ENCODE data around the gene DYRK1B. TPM values are rescaled to one million over a fixed set of nuclear protein-coding genes. Genes with fewer than 3 reads are reported as not detected.

DYRK1B gene
- total RNA-seq, 1 donor from 2014 or later: 9.1 TPM

GRCh38 chr19:39864118-39864517, 30.2 kb upstream of the DYRK1B start:
- intact Hi-C loops (cut with micrococcal nuclease): no loop called here

DNA sequence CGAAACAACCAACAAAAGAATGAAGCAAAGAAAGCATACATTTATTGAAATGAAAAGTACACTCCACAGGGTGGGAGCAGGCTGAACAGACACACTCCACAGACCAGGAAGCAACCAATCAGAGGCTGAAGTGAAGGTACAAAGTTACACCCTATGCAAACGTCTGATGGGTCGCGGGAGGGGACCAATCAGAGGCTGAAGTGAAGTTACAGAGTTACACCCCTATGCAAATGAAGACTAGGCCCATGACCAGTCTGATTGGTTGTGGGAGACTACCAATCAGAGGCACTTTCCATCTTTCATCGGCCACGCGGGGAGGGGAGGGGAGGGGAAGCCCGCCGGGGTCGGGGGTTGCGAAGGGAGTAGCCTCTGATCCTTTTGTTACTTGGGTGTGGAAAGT, 24.6 kb upstream of the DYRK1B start:
- intact Hi-C loops (cut with micrococcal nuclease): no loop called here

DNA sequence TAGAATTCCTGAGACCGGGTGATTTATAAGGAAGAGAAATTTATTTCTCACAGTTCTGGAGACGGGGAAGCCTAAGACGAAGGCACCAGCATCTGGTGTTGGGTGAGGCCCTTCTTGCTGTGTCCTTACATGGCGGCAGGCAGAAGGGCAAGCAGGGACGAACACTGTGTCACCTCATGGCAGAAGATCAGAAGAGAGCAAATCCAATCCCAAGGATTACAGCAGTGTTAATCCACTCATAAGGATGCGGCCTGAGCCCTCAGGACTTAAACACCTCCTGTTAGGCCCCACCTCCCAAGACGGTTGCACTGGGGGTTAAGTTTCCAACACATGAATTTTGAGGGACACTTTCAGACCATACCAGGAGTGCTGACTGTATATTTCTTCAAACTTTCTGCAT, 18.9 kb upstream of the DYRK1B start:
- intact Hi-C loops (cut with micrococcal nuclease): no loop called here

DNA sequence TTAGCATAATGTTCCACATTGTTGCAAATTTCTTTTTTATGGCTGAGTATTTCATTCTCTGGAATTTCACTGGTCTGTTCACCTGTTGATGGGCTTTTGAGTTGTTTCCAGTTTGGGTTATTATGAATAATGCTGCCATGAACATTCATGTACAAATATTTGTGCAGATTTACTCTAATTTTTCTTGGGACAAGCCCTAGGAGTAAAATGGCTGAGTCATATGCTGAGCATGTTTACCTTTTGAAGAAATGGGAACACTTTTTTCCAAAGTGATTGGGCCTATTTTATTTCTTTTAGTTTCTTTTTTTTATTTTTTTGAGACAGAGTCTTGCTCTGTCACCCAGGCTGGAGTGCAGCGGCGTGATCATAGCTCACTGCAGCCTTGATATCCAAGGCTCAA, 16.9 kb upstream of the DYRK1B start:
- intact Hi-C loops (cut with micrococcal nuclease): no loop called here

GRCh38 chr19:39848392-39848791, 14.4 kb upstream of the DYRK1B start:
- intact Hi-C loops (cut with micrococcal nuclease): loop anchor here (5.0 to 10.0 kb wide), 3 partner anchors 401 to 756 kb away; partner anchors contain the start of genes LTBP4, SERTAD1 and SUPT5H

DNA sequence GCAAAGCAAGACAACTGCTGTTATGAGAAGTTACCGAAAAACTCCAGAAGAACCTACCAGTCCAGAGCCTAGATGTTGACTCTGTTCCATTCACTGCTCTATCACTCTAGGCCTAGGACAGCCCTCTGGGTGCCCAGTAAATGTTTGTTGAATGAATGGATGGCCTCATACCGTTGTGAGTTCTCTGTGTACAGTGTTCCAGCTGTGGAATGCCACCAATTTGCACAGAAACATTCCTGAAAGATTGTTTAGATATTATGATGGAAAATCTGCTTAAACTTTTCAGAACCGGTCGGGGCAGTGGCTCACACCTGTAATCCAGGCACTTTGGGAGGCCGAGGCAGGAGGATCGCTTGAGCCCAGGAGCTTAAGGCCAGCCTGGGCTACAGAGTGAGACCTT, 13.6 kb upstream of the DYRK1B start:
- intact Hi-C loops (cut with micrococcal nuclease): loop anchor here (5.0 to 10.0 kb wide), 3 partner anchors 400 to 757 kb away; partner anchors contain the start of genes LTBP4, SERTAD1 and SUPT5H

- intact Hi-C loops (cut with micrococcal nuclease): loop anchor here (1.0 to 10.0 kb wide), 7 partner anchors 13 to 758 kb away; partner anchors contain the start of genes DYRK1B, LTBP4, PSMC4 and SERTAD1
Observed at GRCh38 chr19:39846678-39847486, 12.9 kb upstream of the DYRK1B start.

- intact Hi-C loops (cut with micrococcal nuclease): loop anchor here (1.0 to 10.0 kb wide), 9 partner anchors 12 to 759 kb away; partner anchors contain the start of genes DYRK1B, LTBP4, PSMC4 and SERTAD1
Observed at GRCh38 chr19:39845933-39846677, 12.1 kb upstream of the DYRK1B start, which contains the start of gene FBL. TSS of gene FBL (minus strand) at chr19:39846379. CDS start at chr19:39846300, 79 bp downstream.

- intact Hi-C loops (cut with micrococcal nuclease): loop anchor here (2.0 to 10.0 kb wide), 5 partner anchors 167 to 759 kb away; partner anchors contain the start of genes LTBP4, SERTAD1 and SUPT5H
Observed at GRCh38 chr19:39845584-39845932, 11.6 kb upstream of the DYRK1B start.

- intact Hi-C loops (cut with micrococcal nuclease): loop anchor here (2.0 to 10.0 kb wide), 5 partner anchors 166 to 760 kb away; partner anchors contain the start of genes LTBP4, SERTAD1 and SUPT5H
Observed at GRCh38 chr19:39845172-39845571, 11.2 kb upstream of the DYRK1B start.

GRCh38 chr19:39843919-39844793, 10.2 kb upstream of the DYRK1B start:
- intact Hi-C loops (cut with micrococcal nuclease): loop anchor here (1.0 to 10.0 kb wide), 7 partner anchors 51 to 761 kb away; partner anchors contain the start of genes LTBP4 and SERTAD1

DNA sequence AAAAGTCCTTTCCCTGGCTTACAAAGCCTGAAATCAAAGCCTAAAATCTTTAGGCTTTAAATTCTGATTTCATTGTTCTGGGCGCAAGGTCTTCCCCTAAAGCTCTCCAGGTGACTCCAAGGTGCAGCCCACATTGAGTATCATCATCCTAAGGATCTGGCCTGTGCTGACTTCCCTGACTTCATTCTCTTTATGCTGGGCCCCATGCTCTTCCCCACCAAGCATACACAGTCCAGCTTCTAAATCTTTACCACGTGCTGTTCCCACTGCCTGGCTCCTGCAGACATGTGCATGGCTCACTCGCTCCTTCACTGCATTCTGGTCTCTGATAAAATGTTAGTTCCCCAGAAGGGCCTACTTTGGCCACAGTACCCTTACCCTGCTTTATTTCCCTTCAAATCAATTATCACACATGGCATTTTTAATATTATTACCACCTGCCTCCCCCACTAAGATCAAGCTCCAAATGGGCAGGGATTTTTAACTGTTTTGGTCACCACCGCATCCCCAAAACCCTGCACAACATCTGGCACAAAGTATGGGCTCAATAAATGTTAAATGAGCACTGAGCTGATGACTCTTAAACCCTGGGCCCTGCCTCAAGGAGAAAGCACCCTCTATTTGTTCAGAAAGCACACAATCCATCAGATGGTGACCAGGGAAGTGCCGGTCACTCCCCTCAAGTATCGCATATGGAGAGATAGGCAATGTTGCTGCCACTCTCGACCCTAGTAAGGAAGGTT, 8.9 kb upstream of the DYRK1B start:
- intact Hi-C loops (cut with micrococcal nuclease): loop anchor here (10.0 kb wide), 2 partner anchors 582 to 762 kb away; partner anchors contain the start of genes LTBP4 and SERTAD1

DNA sequence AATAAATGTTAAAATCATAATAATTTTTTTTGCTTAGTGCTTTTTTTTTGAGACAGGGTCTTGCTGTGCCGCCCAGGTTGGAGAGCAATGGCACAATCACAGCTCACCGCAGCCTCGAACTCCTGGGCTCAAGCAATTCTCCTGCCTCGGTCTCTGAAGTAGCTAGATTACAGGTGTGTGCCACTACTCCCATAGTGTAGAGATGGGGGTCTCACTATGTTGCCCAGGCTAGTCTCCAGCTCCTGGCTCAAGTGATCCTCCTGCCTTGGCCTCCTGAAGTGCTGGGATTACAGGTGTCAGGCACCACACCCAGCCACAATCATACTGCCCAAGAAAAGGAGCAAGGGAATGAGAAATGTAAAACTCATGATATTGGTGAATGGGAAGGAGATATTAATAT, 7.1 kb upstream of the DYRK1B start:
- intact Hi-C loops (cut with micrococcal nuclease): loop anchor here (10.0 kb wide), 2 partner anchors 584 to 764 kb away; partner anchors contain the start of genes LTBP4 and SERTAD1

- intact Hi-C loops (cut with micrococcal nuclease): loop anchor here (10.0 kb wide), 2 partner anchors 584 to 764 kb away; partner anchors contain the start of genes LTBP4 and SERTAD1
Observed at GRCh38 chr19:39840492-39840891, 6.5 kb upstream of the DYRK1B start.

DNA sequence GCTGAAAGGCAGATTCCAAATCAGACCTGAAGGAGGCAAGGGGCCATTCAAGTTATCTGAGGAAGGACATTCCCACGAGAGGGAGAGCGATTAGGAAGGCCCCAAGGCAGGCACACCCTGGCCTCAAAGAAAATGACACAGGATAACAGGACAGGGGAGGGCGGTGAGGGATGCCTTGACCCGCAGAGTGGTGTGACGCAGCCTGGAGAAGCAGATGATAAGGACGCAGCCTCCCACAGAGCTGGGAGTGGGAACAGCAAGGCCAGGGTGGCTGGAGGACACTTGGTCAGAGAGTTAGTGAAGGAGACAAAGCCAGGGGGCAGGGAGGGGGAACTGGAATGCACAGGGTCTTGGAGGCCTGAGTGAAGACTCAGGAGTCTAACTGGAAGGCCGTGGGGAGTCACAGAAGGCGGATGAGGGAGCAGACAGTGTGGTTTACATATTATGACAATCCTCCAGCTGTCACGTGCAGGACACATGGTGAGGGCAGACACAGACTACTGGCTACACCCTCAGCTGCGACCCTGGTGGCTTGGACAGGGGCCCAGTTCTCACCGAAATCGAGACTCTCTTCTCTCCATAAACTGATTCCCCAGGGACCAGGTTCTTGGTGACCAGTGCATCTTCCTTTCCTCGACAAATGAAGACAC, 5.8 kb upstream of the DYRK1B start:
- intact Hi-C loops (cut with micrococcal nuclease): loop anchor here (10.0 kb wide), 2 partner anchors 585 to 765 kb away; partner anchors contain the start of genes LTBP4 and SERTAD1

DNA sequence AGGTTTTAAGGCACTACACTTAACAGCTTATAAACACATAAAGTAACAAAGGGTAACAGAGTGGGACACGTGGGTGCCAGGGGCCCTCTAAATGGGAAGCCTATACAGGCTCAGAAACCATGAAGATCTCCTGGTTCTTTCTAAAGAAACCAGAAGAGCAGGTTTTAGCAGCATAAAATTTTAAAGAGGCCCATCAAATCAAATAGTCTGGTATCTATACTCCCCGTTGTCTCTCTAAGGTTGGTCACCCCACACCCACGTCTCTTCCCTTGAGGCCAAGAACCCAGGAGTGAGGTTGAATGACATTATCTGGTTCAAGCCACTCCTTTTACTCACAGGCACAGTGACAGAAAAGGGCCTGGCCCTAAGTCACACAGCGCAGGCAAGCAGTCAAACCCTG, 4.6 kb upstream of the DYRK1B start:
- intact Hi-C loops (cut with micrococcal nuclease): no loop called here

GRCh38 chr19:39837978-39838377, 4.0 kb upstream of the DYRK1B start:
- intact Hi-C loops (cut with micrococcal nuclease): no loop called here

GRCh38 chr19:39834287-39834841, 402 bp upstream of the DYRK1B start:
- intact Hi-C loops (cut with micrococcal nuclease): loop anchor here (1.0 to 5.0 kb wide), 6 partner anchors 12 to 608 kb away; partner anchors contain the start of genes AKT2, FBL, MAP3K10 and SAMD4B

- intact Hi-C loops (cut with micrococcal nuclease): loop anchor here (1.0 to 5.0 kb wide), 5 partner anchors 9 to 609 kb away; partner anchors contain the start of genes PSMC4, SAMD4B and SERTAD3
Observed at GRCh38 chr19:39833160-39833463, 850 bp downstream of the DYRK1B start.
